Mucosa of descending colon (tissue), 3 donors: Measurements from ENCODE around the gene ATP10B. TPM values are rescaled to one million over a fixed set of nuclear protein-coding genes. Genes with fewer than 3 reads are reported as not detected.

Source experiments
- ATAC-seq: fragments of 200-7000 bp; cut with Tn5 transposase; one replicate; pipeline ENCODE4 v1.9.1; 2020; ENCODE audit warnings: mild to moderate bottlenecking, moderate library complexity
- DNase-seq, 3 donors: peaks; one replicate each; pipeline ENCODE4 v3.0.0-alpha.2; 2020
- H3K36me3 ChIP-seq: fragments of 200-600 bp; one replicate; pipeline ENCODE4 v1.8.0; 2021; ENCODE audit warnings: low read depth, mild to moderate bottlenecking
- H3K4me1 ChIP-seq: fragments of 200-600 bp; one replicate; pipeline ENCODE4 v1.8.0; 2021; ENCODE audit warnings: low read depth, mild to moderate bottlenecking
- H3K4me3 ChIP-seq: fragments of 200-600 bp; one replicate; pipeline ENCODE4 v1.8.0; 2021; ENCODE audit warnings: mild to moderate bottlenecking
- H3K9me3 ChIP-seq: fragments of 200-600 bp; one replicate; pipeline ENCODE4 v1.8.0; 2021; ENCODE audit warnings: mild to moderate bottlenecking
- intact Hi-C, 2 donors: fragments of 100-400 bp; cut with DNase I in 1 of 2; cut with micrococcal nuclease in 1 of 2; formaldehyde crosslinking; loops; one replicate each; pipeline versions ENCODE4 v1.11.0 to v1.11.1; 2022; cut with DNase I, micrococcal nuclease
- total RNA-seq, 3 donors: library from RNA; stranded (reverse); fragmentation: NEBNext Ultra II Directional in 2 of 3; extraction: Animal tissue kit (Norgen Biotek cat#: 25700) in 2 of 3; gene quantifications; one replicate each; pipeline versions ENCODE4 v1.2.1 to v1.2.4, GENCODE V29; 2021 to 2023
- TF ChIP-seq, protein P1 (sequence below): fragments of 200-600 bp; IDR thresholded peaks from one replicate; pipeline ENCODE4 v1.8.0; 2022; ENCODE audit warnings: antibody characterized with exemption, mild to moderate bottlenecking
- donor health status: DM: no; HTN: no; CAD: no; lungs with moderate emphysema.
- donor health status: DM: no; HTN: no; CAD: no.
- donor health status: DM: no; HTN: yes; CAD: no.

The ATP10B gene
- total RNA-seq, 3 donors from 2014 or later, result 112 to 265 (median 211) TPM

- ATAC-seq (no peak), DNase-seq (no peak)
- TF ChIP-seq, protein P1, sequence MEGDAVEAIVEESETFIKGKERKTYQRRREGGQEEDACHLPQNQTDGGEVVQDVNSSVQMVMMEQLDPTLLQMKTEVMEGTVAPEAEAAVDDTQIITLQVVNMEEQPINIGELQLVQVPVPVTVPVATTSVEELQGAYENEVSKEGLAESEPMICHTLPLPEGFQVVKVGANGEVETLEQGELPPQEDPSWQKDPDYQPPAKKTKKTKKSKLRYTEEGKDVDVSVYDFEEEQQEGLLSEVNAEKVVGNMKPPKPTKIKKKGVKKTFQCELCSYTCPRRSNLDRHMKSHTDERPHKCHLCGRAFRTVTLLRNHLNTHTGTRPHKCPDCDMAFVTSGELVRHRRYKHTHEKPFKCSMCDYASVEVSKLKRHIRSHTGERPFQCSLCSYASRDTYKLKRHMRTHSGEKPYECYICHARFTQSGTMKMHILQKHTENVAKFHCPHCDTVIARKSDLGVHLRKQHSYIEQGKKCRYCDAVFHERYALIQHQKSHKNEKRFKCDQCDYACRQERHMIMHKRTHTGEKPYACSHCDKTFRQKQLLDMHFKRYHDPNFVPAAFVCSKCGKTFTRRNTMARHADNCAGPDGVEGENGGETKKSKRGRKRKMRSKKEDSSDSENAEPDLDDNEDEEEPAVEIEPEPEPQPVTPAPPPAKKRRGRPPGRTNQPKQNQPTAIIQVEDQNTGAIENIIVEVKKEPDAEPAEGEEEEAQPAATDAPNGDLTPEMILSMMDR, result no peak
- no peak overlapping the region for H3K4me3 ChIP-seq
- H3K4me1 ChIP-seq, result peaks cover 9% of the 10 kb centered on the region
- H3K36me3 ChIP-seq, result no peaks in the 10 kb centered on the region
- intact Hi-C loops, result no loop called here
- no peaks in the 10 kb centered on the region for H3K9me3 ChIP-seq
These were observed 84.9 kb downstream of the ATP10B start for GRCh38 chr5:160767062-160767461.

DNA sequence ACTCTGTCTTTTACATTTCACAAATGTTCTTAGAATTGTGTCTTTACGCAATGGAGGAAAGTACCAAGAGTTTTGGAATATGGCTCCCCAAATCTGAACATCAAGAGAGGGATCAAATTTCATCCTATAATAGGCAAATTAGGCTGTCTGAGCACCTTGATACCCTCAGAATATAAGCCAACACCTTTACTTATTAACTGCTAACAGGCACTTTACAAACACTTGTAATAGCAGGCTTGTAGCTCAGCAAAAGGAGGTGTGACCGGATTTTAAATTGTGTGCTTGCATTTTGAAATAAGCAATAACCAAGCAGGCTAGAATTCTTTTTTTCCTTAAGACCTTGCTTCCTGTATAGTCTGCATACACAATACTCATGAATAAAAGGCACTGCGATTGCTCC lies 92.0 kb downstream of the ATP10B start:
- Histone ChIP-seq H3K4me1 (peaks cover 10% of the 10 kb centered on the region), H3K36me3 (no peaks in the 10 kb centered on the region), H3K4me3 (no peak overlapping the region), H3K9me3 (no peaks in the 10 kb centered on the region)
- TF ChIP-seq, protein P1, result no peak
- intact Hi-C loops, result no loop called here
- DNase-seq (no peak), ATAC-seq (peak; percentile 21)

DNA sequence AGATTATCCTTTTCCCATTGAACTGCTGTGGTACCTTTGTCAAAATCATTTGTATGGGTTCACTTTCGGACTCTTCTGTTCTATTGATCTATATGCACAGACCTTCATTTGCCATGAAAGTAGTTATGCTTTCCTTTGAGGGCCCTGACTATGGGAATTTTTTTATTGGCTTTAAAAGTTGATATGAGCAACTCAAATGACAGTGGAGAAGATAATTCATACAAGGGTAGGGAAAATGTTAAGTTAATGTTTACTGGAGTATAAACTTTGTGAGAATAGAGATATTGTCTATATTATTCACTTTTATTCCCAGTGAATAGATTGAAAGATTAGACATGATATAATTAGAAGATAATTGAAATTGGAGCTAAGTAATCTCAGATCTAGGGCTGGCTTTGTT lies 94.8 kb downstream of the ATP10B start:
- TF ChIP-seq, protein P1, result no peak
- intact Hi-C loops, result no loop called here
- ATAC-seq, result peak; percentile 67

GRCh38 chr5:160750938-160751657 lies 100.9 kb downstream of the ATP10B start:
- H3K36me3 ChIP-seq, result no peaks in the 10 kb centered on the region
- TF ChIP-seq, protein P1, result no peak
- ATAC-seq (no peak), DNase-seq (no peak)
- no peaks in the 10 kb centered on the region for H3K9me3 ChIP-seq
- no peak overlapping the region for H3K4me3 ChIP-seq
- intact Hi-C loops, result no loop called here
- peaks cover 26% of the 10 kb centered on the region for H3K4me1 ChIP-seq

More for the DNA sequence above, 94.8 kb downstream of the ATP10B start:
- H3K36me3 ChIP-seq, result no peaks in the 10 kb centered on the region
- peaks cover 10% of the 10 kb centered on the region for H3K4me1 ChIP-seq
- H3K9me3 ChIP-seq, result no peaks in the 10 kb centered on the region
- H3K4me3 ChIP-seq, result no peak overlapping the region
- no peak for DNase-seq

GRCh38 chr5:160749682-160750081 lies 102.3 kb downstream of the ATP10B start:
- no peaks in the 10 kb centered on the region for H3K36me3 ChIP-seq
- H3K4me1 ChIP-seq, result peaks cover 26% of the 10 kb centered on the region
- H3K4me3 ChIP-seq, result no peak overlapping the region
- TF ChIP-seq, protein P1, result no peak
- peak in 2 of 3 donors; percentile 37 to 68 for DNase-seq
- H3K9me3 ChIP-seq, result no peaks in the 10 kb centered on the region
- peak; percentile 95 for ATAC-seq
- intact Hi-C loops, result no loop called here
